Loucy (cell line): ENCODE measurements around the gene POLG.

Experiments
- H2AFZ ChIP-seq: fragments of 200-600 bp; sonication (generic); 2 replicates; pipeline ENCODE4 v1.6.0; 2016; ENCODE audit warnings: antibody characterized with exemption, mild to moderate bottlenecking, low read length, moderate library complexity
- H3F3A ChIP-seq: fragments of 200-600 bp; 2 replicates; pipeline ENCODE4 v1.6.0; 2016; ENCODE audit warnings: antibody characterized with exemption, low read depth, mild to moderate bottlenecking
- H3K27me3 ChIP-seq: fragments of 200-600 bp; sonication (generic); 2 replicates; pipeline ENCODE4 v1.6.1; 2014; ENCODE audit warnings: low read length, mild to moderate bottlenecking; ENCODE audit not compliant: insufficient read depth, poor library complexity, severe bottlenecking
- H3K36me3 ChIP-seq: fragments of 200-600 bp; sonication (generic); 2 replicates; pipeline ENCODE4 v1.6.1; 2016; ENCODE audit warnings: low read length; ENCODE audit not compliant: insufficient read depth
- H3K4me1 ChIP-seq: fragments of 200-600 bp; sonication (generic); 2 replicates; pipeline ENCODE4 v1.5.1; 2014; ENCODE audit warnings: low read length, mild to moderate bottlenecking; ENCODE audit not compliant: insufficient read depth, poor library complexity, severe bottlenecking
- H3K4me2 ChIP-seq: fragments of 200-600 bp; sonication (generic); 2 replicates; pipeline ENCODE4 v1.6.0; 2014; ENCODE audit warnings: antibody characterized with exemption, low read length, low read depth, mild to moderate bottlenecking; ENCODE audit not compliant: poor library complexity, severe bottlenecking
- H3K4me3 ChIP-seq: fragments of 200-600 bp; sonication (generic); 2 replicates; pipeline ENCODE4 v1.5.1; 2014; ENCODE audit warnings: low read length, mild to moderate bottlenecking, mixed read lengths; ENCODE audit not compliant: poor library complexity, severe bottlenecking
- H3K79me2 ChIP-seq: fragments of 200-600 bp; sonication (generic); 2 replicates; pipeline ENCODE4 v1.6.1; 2014; ENCODE audit warnings: low read length; ENCODE audit not compliant: insufficient read depth
- H3K9ac ChIP-seq: fragments of 200-600 bp; sonication (generic); 2 replicates; pipeline ENCODE4 v1.6.0; 2014; ENCODE audit warnings: mild to moderate bottlenecking, low read depth, low read length, moderate library complexity; ENCODE audit not compliant: poor library complexity, severe bottlenecking
- H3K9me2 ChIP-seq: fragments of 200-600 bp; sonication (generic); replicated peaks from 2 replicates; pipeline ENCODE4 v1.6.1; 2016; ENCODE audit warnings: low read depth, low read length, mixed read lengths
- H3K9me3 ChIP-seq: fragments of 200-600 bp; sonication (generic); 2 replicates; pipeline ENCODE4 v1.6.1; 2014; ENCODE audit warnings: mild to moderate bottlenecking, antibody characterized with exemption, low read length, low read depth; ENCODE audit not compliant: insufficient read depth
- H4K20me1 ChIP-seq: fragments of 200-600 bp; sonication (generic); 2 replicates; pipeline ENCODE4 v1.6.0; 2014; ENCODE audit warnings: antibody characterized with exemption, low read length, mild to moderate bottlenecking; ENCODE audit not compliant: insufficient read depth, poor library complexity, severe bottlenecking
- EZH2phosphoT487 ChIP-seq: fragments of 200-600 bp; IDR thresholded peaks from 2 replicates; pipeline ENCODE4 v1.6.1; 2018; ENCODE audit warnings: antibody characterized with exemption, mild to moderate bottlenecking, moderate library complexity, borderline replicate concordance
- TF ChIP-seq, protein P1 (sequence below): fragments of 200-600 bp; sonication (generic); conservative IDR thresholded peaks from 2 replicates; pipeline ENCODE4 v1.5.1; 2014; ENCODE audit warnings: mild to moderate bottlenecking, antibody characterized with exemption, low read length

The POLG gene

DNA sequence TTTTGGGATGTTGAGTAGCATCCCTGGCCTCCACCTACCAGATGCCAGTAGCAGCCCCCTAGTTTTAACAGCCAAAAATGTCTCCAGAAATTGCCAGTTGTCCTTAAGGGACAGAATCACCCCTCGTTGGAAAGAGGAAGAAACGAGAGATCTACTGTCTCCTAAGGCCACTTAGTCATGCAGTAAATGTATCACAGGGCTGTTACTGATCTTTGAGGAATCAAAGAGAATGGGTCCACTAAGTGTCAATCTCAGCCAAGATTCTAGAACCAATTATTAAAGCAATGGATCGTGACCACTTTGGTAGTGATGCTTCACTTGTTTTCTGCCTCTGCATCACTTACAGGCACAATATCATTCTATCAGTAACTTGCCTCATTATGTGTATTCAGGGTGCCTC is 26.4 kb downstream of the POLG start:
- peaks cover 85% of the 10 kb centered on the region; the same call in 1 of the 2 replicates for H3K36me3 ChIP-seq

DNA sequence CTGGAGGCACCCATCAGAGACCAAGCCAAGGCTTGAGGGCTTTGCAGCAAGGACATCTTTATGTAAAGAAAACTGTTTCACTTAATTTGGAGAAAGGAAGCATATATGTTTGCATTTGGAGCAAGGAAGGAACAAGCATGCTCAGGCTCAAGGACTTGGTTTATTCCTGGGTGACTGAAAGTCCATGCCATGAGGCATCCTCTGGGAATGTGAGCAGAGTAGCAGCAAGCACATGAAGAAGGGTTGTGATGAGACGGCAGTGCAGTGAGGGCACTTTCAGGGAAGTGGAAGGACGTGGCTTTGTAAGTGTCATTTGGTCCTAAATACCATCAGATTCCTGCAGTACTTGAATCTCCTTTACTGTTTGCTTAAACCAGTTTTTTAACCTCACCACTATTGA is 26.8 kb downstream of the POLG start:
- Histone ChIP-seq H3K9me3 (no peaks in the 10 kb centered on the region), H3K9me2 (no peaks in the 10 kb centered on the region), H4K20me1 (no peaks in the 10 kb centered on the region), H3K4me2 (no peak overlapping the region), H3K27me3 (no peaks in the 10 kb centered on the region), H3K4me1 (no peaks in the 10 kb centered on the region), H3K9ac (no peak overlapping the region), H3K36me3 (peaks cover 85% of the 10 kb centered on the region; the same call in 1 of the 2 replicates), H3K79me2 (no peaks in the 10 kb centered on the region), H3F3A (no peaks in the 10 kb centered on the region), H3K4me3 (no peak overlapping the region), H2AFZ (no peak overlapping the region)
- TF ChIP-seq EZH2phosphoT487, result no peak
- TF ChIP-seq, protein P1, sequence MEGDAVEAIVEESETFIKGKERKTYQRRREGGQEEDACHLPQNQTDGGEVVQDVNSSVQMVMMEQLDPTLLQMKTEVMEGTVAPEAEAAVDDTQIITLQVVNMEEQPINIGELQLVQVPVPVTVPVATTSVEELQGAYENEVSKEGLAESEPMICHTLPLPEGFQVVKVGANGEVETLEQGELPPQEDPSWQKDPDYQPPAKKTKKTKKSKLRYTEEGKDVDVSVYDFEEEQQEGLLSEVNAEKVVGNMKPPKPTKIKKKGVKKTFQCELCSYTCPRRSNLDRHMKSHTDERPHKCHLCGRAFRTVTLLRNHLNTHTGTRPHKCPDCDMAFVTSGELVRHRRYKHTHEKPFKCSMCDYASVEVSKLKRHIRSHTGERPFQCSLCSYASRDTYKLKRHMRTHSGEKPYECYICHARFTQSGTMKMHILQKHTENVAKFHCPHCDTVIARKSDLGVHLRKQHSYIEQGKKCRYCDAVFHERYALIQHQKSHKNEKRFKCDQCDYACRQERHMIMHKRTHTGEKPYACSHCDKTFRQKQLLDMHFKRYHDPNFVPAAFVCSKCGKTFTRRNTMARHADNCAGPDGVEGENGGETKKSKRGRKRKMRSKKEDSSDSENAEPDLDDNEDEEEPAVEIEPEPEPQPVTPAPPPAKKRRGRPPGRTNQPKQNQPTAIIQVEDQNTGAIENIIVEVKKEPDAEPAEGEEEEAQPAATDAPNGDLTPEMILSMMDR, result no peak

More for the DNA sequence above, 26.4 kb downstream of the POLG start:
- H3K9ac ChIP-seq, result no peak overlapping the region
- H3F3A ChIP-seq, result no peaks in the 10 kb centered on the region
- no peaks in the 10 kb centered on the region for H4K20me1 ChIP-seq
- no peak overlapping the region for H3K4me2 ChIP-seq
- no peaks in the 10 kb centered on the region for H3K79me2 ChIP-seq
- no peak for TF ChIP-seq EZH2phosphoT487
- TF ChIP-seq, protein P1, result no peak
- no peaks in the 10 kb centered on the region for H3K9me2 ChIP-seq
- H3K9me3 ChIP-seq, result no peaks in the 10 kb centered on the region
- H3K4me3 ChIP-seq, result no peak overlapping the region
- no peaks in the 10 kb centered on the region for H3K4me1 ChIP-seq
- H2AFZ ChIP-seq, result no peak overlapping the region
- H3K27me3 ChIP-seq, result no peaks in the 10 kb centered on the region

DNA sequence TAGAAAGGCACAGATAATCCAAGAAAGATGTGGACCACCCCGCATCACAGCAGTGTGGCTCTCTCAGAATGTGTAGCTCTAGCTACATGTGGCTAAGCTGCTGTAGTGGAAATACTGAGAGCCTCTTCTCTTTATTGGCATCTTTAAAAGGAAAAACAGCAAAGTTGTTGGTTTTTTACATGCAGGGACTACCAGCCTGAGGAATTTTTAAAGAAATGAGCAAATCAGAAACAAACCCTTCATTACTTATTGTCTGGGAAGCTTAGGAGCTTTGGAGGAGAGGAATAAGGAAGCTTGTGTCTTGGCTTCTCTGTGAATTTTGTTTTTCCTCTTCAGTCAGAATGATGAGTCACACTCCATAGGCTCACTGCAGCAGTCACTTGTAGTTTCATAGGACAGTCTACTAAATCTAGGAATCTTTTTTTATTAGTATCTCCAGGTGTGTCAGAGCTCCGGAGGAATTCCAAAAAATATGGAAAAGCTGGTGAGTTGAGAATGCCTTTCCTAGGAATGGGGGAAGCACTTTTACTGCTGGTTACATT is 27.5 kb downstream of the POLG start:
- Histone ChIP-seq H3K9me3 (no peaks in the 10 kb centered on the region), H3K79me2 (no peaks in the 10 kb centered on the region), H2AFZ (no peak overlapping the region), H3K27me3 (no peaks in the 10 kb centered on the region), H3K36me3 (peaks cover 80% of the 10 kb centered on the region; the same call in 1 of the 2 replicates), H3F3A (no peaks in the 10 kb centered on the region), H3K4me1 (no peaks in the 10 kb centered on the region), H4K20me1 (no peaks in the 10 kb centered on the region), H3K4me2 (no peak overlapping the region), H3K9ac (no peak overlapping the region), H3K9me2 (no peaks in the 10 kb centered on the region), H3K4me3 (no peak overlapping the region)
- TF ChIP-seq EZH2phosphoT487, result no peak
- TF ChIP-seq, protein P1, result no peak
